H9 (cell line): ENCODE measurements around the gene AKIP1. TPM values are rescaled to one million over a fixed set of nuclear protein-coding genes. Genes with fewer than 3 reads are reported as not detected.

ENCODE experiments used
- DNase-seq: peaks from one replicate; pipeline ENCODE4 v3.0.0-alpha.2; 2017
- H2AFZ ChIP-seq: one replicate; pipeline ENCODE4 v1.6.1; 2013; ENCODE audit warnings: mild to moderate bottlenecking, low read length, control low read depth, moderate library complexity
- H2AK5ac ChIP-seq: 2 replicates; pipeline ENCODE4 v1.6.1; 2013; ENCODE audit warnings: low read length, control low read depth, mixed read lengths; ENCODE audit not compliant: insufficient read length
- H2BK120ac ChIP-seq: one replicate; pipeline ENCODE4 v1.6.1; 2013; ENCODE audit warnings: low read depth, mild to moderate bottlenecking, low read length, control low read depth, inconsistent platforms; ENCODE audit not compliant: poor library complexity, severe bottlenecking
- H2BK12ac ChIP-seq: 2 replicates; pipeline ENCODE4 v1.6.1; 2013; ENCODE audit warnings: low read length, control low read depth, mixed read lengths, low read depth; ENCODE audit not compliant: insufficient read length
- H2BK15ac ChIP-seq: 2 replicates; pipeline ENCODE4 v1.6.1; 2013; ENCODE audit warnings: low read depth, low read length, control low read depth
- H2BK20ac ChIP-seq: one replicate; pipeline ENCODE4 v1.6.1; 2013; ENCODE audit warnings: low read depth, mild to moderate bottlenecking, low read length, control low read depth, inconsistent platforms; ENCODE audit not compliant: poor library complexity, severe bottlenecking
- H2BK5ac ChIP-seq: 2 replicates; pipeline ENCODE4 v1.6.1; 2013; ENCODE audit warnings: low read length, control low read depth, mixed read lengths; ENCODE audit not compliant: insufficient read length
- H3K14ac ChIP-seq: 2 replicates; pipeline ENCODE4 v1.6.1; 2013; ENCODE audit warnings: low read length, control low read depth; ENCODE audit not compliant: insufficient read depth
- H3K18ac ChIP-seq: 2 replicates; pipeline ENCODE4 v1.6.1; 2013; ENCODE audit warnings: low read depth, mild to moderate bottlenecking, mixed read lengths, low read length, control low read depth; ENCODE audit not compliant: insufficient read length
- H3K23ac ChIP-seq: 2 replicates; pipeline ENCODE4 v1.6.1; 2013; ENCODE audit warnings: low read length, control low read depth, mixed read lengths, low read depth; ENCODE audit not compliant: insufficient read length
- H3K23me2 ChIP-seq: 2 replicates; pipeline ENCODE4 v1.6.1; 2013; ENCODE audit warnings: low read depth, mild to moderate bottlenecking, mixed read lengths, low read length, control low read depth; ENCODE audit not compliant: insufficient read length, poor library complexity, severe bottlenecking
- H3K27ac ChIP-seq: 2 replicates; pipeline ENCODE4 v1.5.1; 2013; ENCODE audit warnings: low read length, control low read depth, mixed read lengths, low read depth; ENCODE audit not compliant: insufficient read length
- H3K27me3 ChIP-seq: 2 replicates; pipeline ENCODE4 v1.6.1; 2013; ENCODE audit warnings: low read length, control low read depth, inconsistent platforms; ENCODE audit not compliant: insufficient read depth
- H3K4ac ChIP-seq: 2 replicates; pipeline ENCODE4 v1.6.1; 2013; ENCODE audit warnings: low read depth, mild to moderate bottlenecking, control low read depth, inconsistent platforms, low read length, moderate library complexity
- H3K4me1 ChIP-seq: 2 replicates; pipeline ENCODE4 v1.6.1; 2013; ENCODE audit warnings: low read length, control low read depth, inconsistent platforms; ENCODE audit not compliant: insufficient read depth
- H3K4me2 ChIP-seq: 2 replicates; pipeline ENCODE4 v1.6.1; 2013; ENCODE audit warnings: low read length, control low read depth, mixed read lengths; ENCODE audit not compliant: insufficient read length, insufficient read depth
- H3K56ac ChIP-seq: 2 replicates; pipeline ENCODE4 v1.6.1; 2013; ENCODE audit warnings: low read depth, mild to moderate bottlenecking, mixed read lengths, low read length, control low read depth; ENCODE audit not compliant: insufficient read length
- H3K79me1 ChIP-seq: 2 replicates; pipeline ENCODE4 v1.6.1; 2013; ENCODE audit warnings: low read depth, mild to moderate bottlenecking, moderate library complexity, low read length, control low read depth, inconsistent platforms; ENCODE audit not compliant: insufficient read depth, poor library complexity, severe bottlenecking
- H3K79me2 ChIP-seq: 2 replicates; pipeline ENCODE4 v1.6.1; 2013; ENCODE audit warnings: low read length, control low read depth, inconsistent platforms; ENCODE audit not compliant: insufficient read depth
- H3K9ac ChIP-seq: 2 replicates; pipeline ENCODE4 v1.6.1; 2013; ENCODE audit warnings: low read length, control low read depth, mixed read lengths; ENCODE audit not compliant: insufficient read length; ENCODE audit errors: extremely low read depth
- H3K9me3 ChIP-seq: one replicate; pipeline ENCODE4 v1.6.1; 2013; ENCODE audit warnings: low read depth, low read length, inconsistent platforms; ENCODE audit not compliant: control insufficient read depth
- H3T11ph ChIP-seq: one replicate; pipeline ENCODE4 v1.6.1; 2013; ENCODE audit warnings: mild to moderate bottlenecking, low read length, control low read depth, inconsistent platforms
- H4K20me1 ChIP-seq: one replicate; pipeline ENCODE4 v1.6.1; 2013; ENCODE audit not compliant: control insufficient read depth, insufficient read length, insufficient read depth
- H4K5ac ChIP-seq: 2 replicates; pipeline ENCODE4 v1.6.1; 2013; ENCODE audit warnings: low read depth, mild to moderate bottlenecking, mixed read lengths, low read length, control low read depth; ENCODE audit not compliant: insufficient read length
- H4K8ac ChIP-seq: replicated peaks from 2 replicates; pipeline ENCODE4 v1.6.1; 2013; ENCODE audit warnings: low read length, control low read depth, mixed read lengths, low read depth; ENCODE audit not compliant: insufficient read length
- H4K91ac ChIP-seq: 2 replicates; pipeline ENCODE4 v1.6.1; 2013; ENCODE audit warnings: low read depth, mild to moderate bottlenecking, moderate library complexity, mixed read lengths, low read length, control low read depth; ENCODE audit not compliant: insufficient read length
- H3K27ac Mint-ChIP-seq, 3 experiments: 2 replicates in 2 of 3; 3 replicates in 1 of 3; pipeline ENCODE4 v1.8.0; 2020 to 2021; ENCODE audit warnings: mixed read lengths in 3 of 3, mild to moderate bottlenecking in 1 of 3, moderate library complexity in 1 of 3
- H3K27me3 Mint-ChIP-seq: 2 replicates; pipeline ENCODE4 v1.8.0; 2021; ENCODE audit warnings: low read depth, mild to moderate bottlenecking, moderate library complexity, mixed read lengths
- H3K36me3 Mint-ChIP-seq, 3 experiments: 2 replicates in 2 of 3; 3 replicates in 1 of 3; pipeline ENCODE4 v1.8.0; 2020 to 2021; ENCODE audit warnings: low read depth in 3 of 3, mixed read lengths in 3 of 3; ENCODE audit not compliant: insufficient read depth in 1 of 3
- H3K4me1 Mint-ChIP-seq, 2 experiments: 2 replicates each; pipeline ENCODE4 v1.8.0; 2020; ENCODE audit warnings: mixed read lengths in 2 of 2
- H3K4me3 Mint-ChIP-seq, 2 experiments: 2 replicates in 1 of 2; 3 replicates in 1 of 2; pipeline ENCODE4 v1.8.0; 2020 to 2021; ENCODE audit warnings: mild to moderate bottlenecking in 2 of 2, mixed read lengths in 2 of 2, moderate library complexity in 1 of 2
- H3K9me3 Mint-ChIP-seq, 2 experiments: 2 replicates in 1 of 2; 3 replicates in 1 of 2; pipeline ENCODE4 v1.8.0; 2020; ENCODE audit warnings: mild to moderate bottlenecking in 2 of 2, mixed read lengths in 2 of 2, moderate library complexity in 1 of 2
- WGBS: extraction: QIAGEN DNeasy Blood & Tissue Kit; methylation state at CpG from one replicate; pipeline ENCODE4 v1.1.7; 2013; ENCODE audit warnings: missing lambda C conversion rate, low lambda C conversion rate, mixed read lengths; ENCODE audit not compliant: insufficient read length; ENCODE audit errors: extremely low coverage; 5-methylcytosine and 5-hydroxymethylcytosine counted together
- total RNA-seq: library from RNA; stranded (reverse); gene quantifications from 2 replicates; pipeline ENCODE4 v1.2.1, GENCODE V29; 2021
- TF ChIP-seq, protein P1 (sequence below): fragments of 200-600 bp; sonication (generic); conservative IDR thresholded peaks from 3 replicates; pipeline ENCODE4 v1.8.0; 2021; ENCODE audit warnings: antibody characterized with exemption, mild to moderate bottlenecking

Gene AKIP1
- total RNA-seq, 1 experiment from 2014 or later, result 21.0 TPM

DNA sequence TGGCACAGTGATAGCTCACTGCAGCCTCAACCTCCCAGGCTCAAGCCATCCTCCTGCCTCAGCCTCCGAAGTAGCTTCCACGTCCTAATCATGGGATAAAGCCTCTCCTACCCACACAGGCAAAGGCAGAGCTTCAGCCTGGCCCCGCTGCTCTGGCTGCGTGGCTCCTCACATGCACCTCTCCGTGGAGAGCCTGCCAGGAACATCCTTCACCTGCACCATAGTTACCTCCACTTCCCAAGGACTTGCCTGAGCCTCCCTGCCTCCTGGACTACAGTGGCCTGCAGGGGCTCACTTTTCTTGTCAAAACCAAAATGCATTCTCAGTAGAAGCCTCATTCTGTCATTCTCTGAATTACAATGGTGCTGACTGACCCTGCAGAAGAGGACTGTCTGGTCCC lies 15.2 kb downstream of the AKIP1 start:
- H3K18ac ChIP-seq, result no peak overlapping the region
- Mint-ChIP-seq H3K27me3 (peaks cover 1% of the 10 kb centered on the region; the same call in 1 of the 2 replicates), H3K9me3 (no peaks in the 10 kb centered on the region), H3K27ac (no peak overlapping the region), H3K4me3 (no peak overlapping the region), H3K36me3 (peaks cover 15 to 22% (median 18%) of the 10 kb centered on the region in 3 experiments; a peak in 5 of 7 replicates), H3K4me1 (peaks cover 0 to 2% of the 10 kb centered on the region in 2 experiments; a peak in 1 of 4 replicates)
- H2BK120ac ChIP-seq, result no peak overlapping the region
- H3K23me2 ChIP-seq, result no peaks in the 10 kb centered on the region
- H2BK20ac ChIP-seq, result no peak overlapping the region
- H2BK12ac ChIP-seq, result no peak overlapping the region
- no peaks in the 10 kb centered on the region for H3K79me1 ChIP-seq
- no peak overlapping the region for H2BK5ac ChIP-seq
- no peaks in the 10 kb centered on the region for H3K4me1 ChIP-seq
- no peaks in the 10 kb centered on the region for H3K9me3 ChIP-seq
- H3K79me2 ChIP-seq, result no peaks in the 10 kb centered on the region
- WGBS, result no CpG with 5 or more reads among the region's 5 CpGs
- DNase-seq, result no peak
- no peaks in the 10 kb centered on the region for H4K20me1 ChIP-seq
- H4K91ac ChIP-seq, result no peak overlapping the region
- TF ChIP-seq, protein P1, sequence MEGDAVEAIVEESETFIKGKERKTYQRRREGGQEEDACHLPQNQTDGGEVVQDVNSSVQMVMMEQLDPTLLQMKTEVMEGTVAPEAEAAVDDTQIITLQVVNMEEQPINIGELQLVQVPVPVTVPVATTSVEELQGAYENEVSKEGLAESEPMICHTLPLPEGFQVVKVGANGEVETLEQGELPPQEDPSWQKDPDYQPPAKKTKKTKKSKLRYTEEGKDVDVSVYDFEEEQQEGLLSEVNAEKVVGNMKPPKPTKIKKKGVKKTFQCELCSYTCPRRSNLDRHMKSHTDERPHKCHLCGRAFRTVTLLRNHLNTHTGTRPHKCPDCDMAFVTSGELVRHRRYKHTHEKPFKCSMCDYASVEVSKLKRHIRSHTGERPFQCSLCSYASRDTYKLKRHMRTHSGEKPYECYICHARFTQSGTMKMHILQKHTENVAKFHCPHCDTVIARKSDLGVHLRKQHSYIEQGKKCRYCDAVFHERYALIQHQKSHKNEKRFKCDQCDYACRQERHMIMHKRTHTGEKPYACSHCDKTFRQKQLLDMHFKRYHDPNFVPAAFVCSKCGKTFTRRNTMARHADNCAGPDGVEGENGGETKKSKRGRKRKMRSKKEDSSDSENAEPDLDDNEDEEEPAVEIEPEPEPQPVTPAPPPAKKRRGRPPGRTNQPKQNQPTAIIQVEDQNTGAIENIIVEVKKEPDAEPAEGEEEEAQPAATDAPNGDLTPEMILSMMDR, result no peak
- no peak overlapping the region for H2BK15ac ChIP-seq
- no peak overlapping the region for H3K14ac ChIP-seq
- H3K56ac ChIP-seq, result no peak overlapping the region
- no peak overlapping the region for H4K8ac ChIP-seq
- no peak overlapping the region for H4K5ac ChIP-seq
- no peak overlapping the region for H3K23ac ChIP-seq
- H2AK5ac ChIP-seq, result no peak overlapping the region
- H3K27ac ChIP-seq, result no peak overlapping the region
- no peak overlapping the region for H3T11ph ChIP-seq
- H3K4me2 ChIP-seq, result no peak overlapping the region
- H3K9ac ChIP-seq, result no peak overlapping the region
- H3K4ac ChIP-seq, result no peak overlapping the region
- no peak overlapping the region for H2AFZ ChIP-seq
- no peaks in the 10 kb centered on the region for H3K27me3 ChIP-seq
